K562 (cell line): ENCODE data around the gene CFP. TPM values are rescaled to one million over a fixed set of nuclear protein-coding genes. Genes with fewer than 3 reads are reported as not detected.

Experiments
- CCNT2 ChIP-seq: IDR thresholded peaks from 2 replicates; pipeline ENCODE4 v1.6.1; 2011; ENCODE audit warnings: borderline replicate concordance, low read depth, mild to moderate bottlenecking, moderate library complexity, mixed read lengths, low read length; ENCODE audit not compliant: insufficient read length; ENCODE audit errors: extremely low read depth
- CXXC5 ChIP-seq: fragments of 250-450 bp; sonication (Bioruptor Pico); IDR thresholded peaks from 2 replicates; pipeline ENCODE4 v1.8.0; 2022; ENCODE audit warnings: inconsistent platforms, mild to moderate bottlenecking, moderate library complexity
- FOXJ3 ChIP-seq: sonication (generic); formaldehyde crosslinking; IDR thresholded peaks from 2 replicates; pipeline ENCODE4 v1.4.0; 2020; ENCODE audit warnings: mild to moderate bottlenecking, missing genetic modification reagents
- NONO ChIP-seq, 2 experiments: fragments of 200-400 bp in 1 of 2; fragments of 450-650 bp in 1 of 2; formaldehyde crosslinking in 1 of 2; IDR thresholded peaks; 2 replicates each; pipeline ENCODE4 v1.6.1; 2017; ENCODE audit warnings: low read depth in 2 of 2, mild to moderate bottlenecking in 2 of 2, moderate library complexity in 2 of 2, low read length in 1 of 2
- PRPF4 ChIP-seq: fragments of 200-400 bp; formaldehyde crosslinking; IDR thresholded peaks from one replicate; pipeline ENCODE4 v1.6.1; 2017; ENCODE audit warnings: low read length, low read depth, mild to moderate bottlenecking; ENCODE audit not compliant: insufficient read depth, poor library complexity, severe bottlenecking
- TRIM24 ChIP-seq, 2 experiments: fragments of 450-650 bp; IDR thresholded peaks; 2 replicates each; pipeline ENCODE4 v1.6.1; 2016
- ZFX ChIP-seq: sonication (generic); formaldehyde crosslinking; IDR thresholded peaks from 2 replicates; pipeline ENCODE4 v1.8.0; 2022; ENCODE audit warnings: mild to moderate bottlenecking, missing genetic modification reagents, moderate library complexity
- ZNF830 ChIP-seq: fragments of 250-450 bp; sonication (Bioruptor Pico); IDR thresholded peaks from 2 replicates; pipeline ENCODE4 v1.5.0; 2021; ENCODE audit warnings: mild to moderate bottlenecking
- ZSCAN29 ChIP-seq: fragments of 450-650 bp; IDR thresholded peaks from 2 replicates; pipeline ENCODE4 v1.6.1; 2017
- ZZZ3 ChIP-seq: fragments of 450-650 bp; IDR thresholded peaks from 2 replicates; pipeline ENCODE4 v1.6.1; 2016; ENCODE audit warnings: antibody characterized with exemption, mild to moderate bottlenecking, moderate library complexity
- polyA plus RNA-seq, 8 experiments: library from polyadenylated mRNA; depleted of rRNA in 4 of 8; stranded (reverse) in 5 of 8; unstranded in 3 of 8; fragments of >200 nt; fragmentation: Nextera tagmentation in 2 of 8; fragmentation: Illumina TruSeq in 1 of 8; extraction: Ambion mirVana in 2 of 8; extraction: Trizol in 1 of 8; gene quantifications; 2 replicates each; pipeline versions ENCODE4 v1.2.1 to v1.2.3, GENCODE V29; 2011 to 2014; ENCODE audit warnings: inconsistent platforms in 1 of 8, missing spikeins in 1 of 8
- total RNA-seq, 7 experiments: library from RNA; depleted of rRNA in 6 of 7; stranded (reverse); fragments of >200 nt in 6 of 7; fragmentation: Illumina TruSeq in 2 of 7; extraction: Trizol in 2 of 7; gene quantifications; 2 replicates each; pipeline versions ENCODE4 v1.2.1 to v1.2.3, GENCODE V29; 2011 to 2021; ENCODE audit warnings: low replicate concordance in 1 of 7
- TF ChIP-seq, protein P1 (sequence below), 2 experiments: fragments of 450-650 bp in 1 of 2; IDR thresholded peaks; 2 replicates each; pipeline ENCODE4 v1.6.1; 2011 to 2017; ENCODE audit warnings: low read depth in 2 of 2, antibody characterized with exemption in 1 of 2, borderline replicate concordance in 1 of 2, low read length in 1 of 2, mild to moderate bottlenecking in 1 of 2, mixed read lengths in 1 of 2; ENCODE audit not compliant: control insufficient read depth in 1 of 2
- TF ChIP-seq, protein P2 (sequence below): sonication (generic); formaldehyde crosslinking; IDR thresholded peaks from 2 replicates; pipeline ENCODE4 v1.8.0; 2022; ENCODE audit warnings: mild to moderate bottlenecking, missing genetic modification reagents
- TF ChIP-seq, protein P3 (sequence below): fragments of 250-450 bp; sonication (Bioruptor Pico); IDR thresholded peaks from 2 replicates; pipeline ENCODE4 v1.5.0; 2021
- TF ChIP-seq, protein P4 (sequence below): sonication (generic); formaldehyde crosslinking; IDR thresholded peaks from 2 replicates; pipeline ENCODE4 v1.8.1; 2022; ENCODE audit warnings: missing genetic modification reagents

Gene CFP
- total and polyA plus RNA-seq, 9 of the 15 experiments (the other 6 are each of a cell fraction or from before 2014, with no cell fraction given): 0.18 to 2.0 (median 0.55) TPM

DNA sequence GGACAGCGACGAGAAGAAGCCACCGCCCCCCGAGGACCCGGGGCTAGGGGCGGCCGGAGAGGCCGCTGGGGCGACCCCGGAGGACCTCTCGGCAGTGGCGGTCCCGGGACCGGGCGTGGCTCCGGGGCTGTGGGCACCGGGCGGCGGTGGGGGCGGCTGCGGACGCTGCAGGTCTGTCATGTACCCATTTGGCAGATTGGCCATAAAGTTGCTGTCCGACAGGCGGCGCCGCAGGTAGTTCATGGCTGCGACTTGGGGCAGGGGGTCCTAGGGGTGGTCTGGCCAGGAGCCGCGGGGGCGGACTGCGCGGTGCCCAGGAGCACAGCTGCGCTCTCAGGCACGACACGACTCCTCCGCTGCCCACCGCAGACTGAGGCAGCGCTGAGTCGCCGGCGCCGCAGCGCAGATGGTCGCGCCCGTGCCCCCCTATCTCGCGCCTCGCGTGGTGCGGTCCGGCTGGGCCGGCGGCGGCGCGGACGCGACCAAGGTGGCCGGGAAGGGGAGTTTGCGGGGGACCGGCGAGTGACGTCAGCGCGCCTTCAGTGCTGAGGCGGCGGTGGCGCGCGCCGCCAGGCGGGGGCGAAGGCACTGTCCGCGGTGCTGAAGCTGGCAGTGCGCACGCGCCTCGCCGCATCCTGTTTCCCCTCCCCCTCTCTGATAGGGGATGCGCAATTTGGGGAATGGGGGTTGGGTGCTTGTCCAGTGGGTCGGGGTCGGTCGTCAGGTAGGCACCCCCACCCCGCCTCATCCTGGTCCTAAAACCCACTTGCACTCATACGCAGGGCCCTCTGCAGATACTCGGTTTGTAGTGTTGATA lies 10.0 kb downstream of the CFP start, which contains the start of gene SYN1 (continued):
- TF ChIP-seq NONO (IDR thresholded peaks at IDR 0.05; ENCODE audit: low read depth in 2 of 2, low read length in 1 of 2): peak in 1 of 2 experiments; percentile 99; a peak in 2 of 4 replicates
- TF ChIP-seq CCNT2: peak; percentile 84
- no peak for TF ChIP-seq ZZZ3
- peak; percentile 94 for TF ChIP-seq CXXC5 (CRISPR knock-in tag)
- TF ChIP-seq ZSCAN29: no peak
- TF ChIP-seq, protein P1, sequence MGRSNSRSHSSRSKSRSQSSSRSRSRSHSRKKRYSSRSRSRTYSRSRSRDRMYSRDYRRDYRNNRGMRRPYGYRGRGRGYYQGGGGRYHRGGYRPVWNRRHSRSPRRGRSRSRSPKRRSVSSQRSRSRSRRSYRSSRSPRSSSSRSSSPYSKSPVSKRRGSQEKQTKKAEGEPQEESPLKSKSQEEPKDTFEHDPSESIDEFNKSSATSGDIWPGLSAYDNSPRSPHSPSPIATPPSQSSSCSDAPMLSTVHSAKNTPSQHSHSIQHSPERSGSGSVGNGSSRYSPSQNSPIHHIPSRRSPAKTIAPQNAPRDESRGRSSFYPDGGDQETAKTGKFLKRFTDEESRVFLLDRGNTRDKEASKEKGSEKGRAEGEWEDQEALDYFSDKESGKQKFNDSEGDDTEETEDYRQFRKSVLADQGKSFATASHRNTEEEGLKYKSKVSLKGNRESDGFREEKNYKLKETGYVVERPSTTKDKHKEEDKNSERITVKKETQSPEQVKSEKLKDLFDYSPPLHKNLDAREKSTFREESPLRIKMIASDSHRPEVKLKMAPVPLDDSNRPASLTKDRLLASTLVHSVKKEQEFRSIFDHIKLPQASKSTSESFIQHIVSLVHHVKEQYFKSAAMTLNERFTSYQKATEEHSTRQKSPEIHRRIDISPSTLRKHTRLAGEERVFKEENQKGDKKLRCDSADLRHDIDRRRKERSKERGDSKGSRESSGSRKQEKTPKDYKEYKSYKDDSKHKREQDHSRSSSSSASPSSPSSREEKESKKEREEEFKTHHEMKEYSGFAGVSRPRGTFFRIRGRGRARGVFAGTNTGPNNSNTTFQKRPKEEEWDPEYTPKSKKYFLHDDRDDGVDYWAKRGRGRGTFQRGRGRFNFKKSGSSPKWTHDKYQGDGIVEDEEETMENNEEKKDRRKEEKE (IDR thresholded peaks at IDR 0.05; ENCODE audit: borderline replicate concordance in 1 of 2, control insufficient read depth in 1 of 2, low read depth in 2 of 2, low read length in 1 of 2): peak in 1 of 2 experiments; percentile 83; a peak in 1 of 4 replicates
- TF ChIP-seq, protein P2, sequence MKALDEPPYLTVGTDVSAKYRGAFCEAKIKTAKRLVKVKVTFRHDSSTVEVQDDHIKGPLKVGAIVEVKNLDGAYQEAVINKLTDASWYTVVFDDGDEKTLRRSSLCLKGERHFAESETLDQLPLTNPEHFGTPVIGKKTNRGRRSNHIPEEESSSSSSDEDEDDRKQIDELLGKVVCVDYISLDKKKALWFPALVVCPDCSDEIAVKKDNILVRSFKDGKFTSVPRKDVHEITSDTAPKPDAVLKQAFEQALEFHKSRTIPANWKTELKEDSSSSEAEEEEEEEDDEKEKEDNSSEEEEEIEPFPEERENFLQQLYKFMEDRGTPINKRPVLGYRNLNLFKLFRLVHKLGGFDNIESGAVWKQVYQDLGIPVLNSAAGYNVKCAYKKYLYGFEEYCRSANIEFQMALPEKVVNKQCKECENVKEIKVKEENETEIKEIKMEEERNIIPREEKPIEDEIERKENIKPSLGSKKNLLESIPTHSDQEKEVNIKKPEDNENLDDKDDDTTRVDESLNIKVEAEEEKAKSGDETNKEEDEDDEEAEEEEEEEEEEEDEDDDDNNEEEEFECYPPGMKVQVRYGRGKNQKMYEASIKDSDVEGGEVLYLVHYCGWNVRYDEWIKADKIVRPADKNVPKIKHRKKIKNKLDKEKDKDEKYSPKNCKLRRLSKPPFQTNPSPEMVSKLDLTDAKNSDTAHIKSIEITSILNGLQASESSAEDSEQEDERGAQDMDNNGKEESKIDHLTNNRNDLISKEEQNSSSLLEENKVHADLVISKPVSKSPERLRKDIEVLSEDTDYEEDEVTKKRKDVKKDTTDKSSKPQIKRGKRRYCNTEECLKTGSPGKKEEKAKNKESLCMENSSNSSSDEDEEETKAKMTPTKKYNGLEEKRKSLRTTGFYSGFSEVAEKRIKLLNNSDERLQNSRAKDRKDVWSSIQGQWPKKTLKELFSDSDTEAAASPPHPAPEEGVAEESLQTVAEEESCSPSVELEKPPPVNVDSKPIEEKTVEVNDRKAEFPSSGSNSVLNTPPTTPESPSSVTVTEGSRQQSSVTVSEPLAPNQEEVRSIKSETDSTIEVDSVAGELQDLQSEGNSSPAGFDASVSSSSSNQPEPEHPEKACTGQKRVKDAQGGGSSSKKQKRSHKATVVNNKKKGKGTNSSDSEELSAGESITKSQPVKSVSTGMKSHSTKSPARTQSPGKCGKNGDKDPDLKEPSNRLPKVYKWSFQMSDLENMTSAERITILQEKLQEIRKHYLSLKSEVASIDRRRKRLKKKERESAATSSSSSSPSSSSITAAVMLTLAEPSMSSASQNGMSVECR (CRISPR knock-in tag): peak; percentile 94
- TF ChIP-seq ZFX (CRISPR knock-in tag): no peak
- TF ChIP-seq, protein P3, sequence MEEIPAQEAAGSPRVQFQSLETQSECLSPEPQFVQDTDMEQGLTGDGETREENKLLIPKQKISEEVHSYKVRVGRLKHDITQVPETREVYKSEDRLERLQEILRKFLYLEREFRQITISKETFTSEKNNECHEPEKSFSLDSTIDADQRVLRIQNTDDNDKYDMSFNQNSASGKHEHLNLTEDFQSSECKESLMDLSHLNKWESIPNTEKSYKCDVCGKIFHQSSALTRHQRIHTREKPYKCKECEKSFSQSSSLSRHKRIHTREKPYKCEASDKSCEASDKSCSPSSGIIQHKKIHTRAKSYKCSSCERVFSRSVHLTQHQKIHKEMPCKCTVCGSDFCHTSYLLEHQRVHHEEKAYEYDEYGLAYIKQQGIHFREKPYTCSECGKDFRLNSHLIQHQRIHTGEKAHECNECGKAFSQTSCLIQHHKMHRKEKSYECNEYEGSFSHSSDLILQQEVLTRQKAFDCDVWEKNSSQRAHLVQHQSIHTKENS: no peak
- peak in 1 of 2 experiments; percentile 27; a peak in 1 of 4 replicates for TF ChIP-seq TRIM24 (IDR thresholded peaks at IDR 0.05)
- TF ChIP-seq PRPF4: no peak
- TF ChIP-seq, protein P4, sequence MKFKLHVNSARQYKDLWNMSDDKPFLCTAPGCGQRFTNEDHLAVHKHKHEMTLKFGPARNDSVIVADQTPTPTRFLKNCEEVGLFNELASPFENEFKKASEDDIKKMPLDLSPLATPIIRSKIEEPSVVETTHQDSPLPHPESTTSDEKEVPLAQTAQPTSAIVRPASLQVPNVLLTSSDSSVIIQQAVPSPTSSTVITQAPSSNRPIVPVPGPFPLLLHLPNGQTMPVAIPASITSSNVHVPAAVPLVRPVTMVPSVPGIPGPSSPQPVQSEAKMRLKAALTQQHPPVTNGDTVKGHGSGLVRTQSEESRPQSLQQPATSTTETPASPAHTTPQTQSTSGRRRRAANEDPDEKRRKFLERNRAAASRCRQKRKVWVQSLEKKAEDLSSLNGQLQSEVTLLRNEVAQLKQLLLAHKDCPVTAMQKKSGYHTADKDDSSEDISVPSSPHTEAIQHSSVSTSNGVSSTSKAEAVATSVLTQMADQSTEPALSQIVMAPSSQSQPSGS (CRISPR knock-in tag): peak; percentile 98
- TF ChIP-seq FOXJ3 (CRISPR knock-in tag): no peak
- TF ChIP-seq ZNF830 (CRISPR knock-in tag): no peak
